H1 (cell line): ENCODE data around the gene MOGAT2. TPM values are rescaled to one million over a fixed set of nuclear protein-coding genes. Genes with fewer than 3 reads are reported as not detected.

Source experiments
- CTCF ChIA-PET: fragments of 300-600 bp; sonication (Branson Sonifier 250); formaldehyde crosslinking; loops from one replicate; lab custom pipeline; 2021; ENCODE audit not compliant: partially characterized antibody; lab: Charles Lee
- POLR2A ChIA-PET: fragments of 300-600 bp; sonication (Branson Sonifier 250); formaldehyde crosslinking; loops from one replicate; lab custom pipeline; 2021; ENCODE audit warnings: inconsistent platforms; ENCODE audit not compliant: partially characterized antibody; lab: Charles Lee
- DNase-seq, 2 experiments: peaks; one replicate each; pipeline versions ENCODE4 v3.0.0 to v3.0.0-alpha.2; 2010 to 2022; ENCODE audit warnings: low spot score in 2 of 2, low read depth in 1 of 2, mixed read lengths in 1 of 2
- FAIRE-seq: peaks from 2 replicates; lab custom pipeline; 2011; peaks lifted over from hg19 to GRCh38; lab: Jason Lieb, UNC
- H2AFZ ChIP-seq: 2 replicates; pipeline ENCODE4 v1.8.1; 2012; ENCODE audit warnings: low read length, inconsistent platforms
- H2AK5ac ChIP-seq: 2 replicates; pipeline ENCODE4 v1.6.1; 2013; ENCODE audit warnings: low read depth, low read length
- H2BK120ac ChIP-seq: replicated peaks from 2 replicates; pipeline ENCODE3; 2013; ENCODE audit warnings: low read depth, low read length, inconsistent platforms
- H2BK12ac ChIP-seq: 2 replicates; pipeline ENCODE4 v1.6.1; 2013; ENCODE audit warnings: low read depth, low read length
- H2BK15ac ChIP-seq: 2 replicates; pipeline ENCODE4 v1.6.1; 2013; ENCODE audit warnings: low read length
- H2BK20ac ChIP-seq: 2 replicates; pipeline ENCODE4 v1.6.1; 2013; ENCODE audit warnings: low read length
- H2BK5ac ChIP-seq: 2 replicates; pipeline ENCODE4 v1.6.1; 2013; ENCODE audit warnings: low read depth, low read length
- H3K14ac ChIP-seq: 2 replicates; pipeline ENCODE4 v1.6.1; 2013; ENCODE audit warnings: inconsistent platforms; ENCODE audit not compliant: insufficient read length
- H3K18ac ChIP-seq: 2 replicates; pipeline ENCODE4 v1.6.1; 2013; ENCODE audit warnings: low read length; ENCODE audit errors: extremely low read depth
- H3K23ac ChIP-seq: 2 replicates; pipeline ENCODE4 v1.6.1; 2013; ENCODE audit warnings: inconsistent platforms; ENCODE audit not compliant: insufficient read length
- H3K23me2 ChIP-seq: 2 replicates; pipeline ENCODE4 v1.6.1; 2013; ENCODE audit warnings: low read depth, low read length
- H3K27ac ChIP-seq: 2 replicates; pipeline ENCODE4 v1.6.1; 2011; ENCODE audit warnings: low read depth, low read length, inconsistent platforms
- H3K27me3 ChIP-seq, 4 experiments: replicated peaks in 1 of 4; 1 replicate in 1 of 4; 2 replicates in 3 of 4; pipeline versions ENCODE4 v1.6.1 to v1.8.1; 2011 to 2013; ENCODE audit warnings: low read length in 3 of 4, mild to moderate bottlenecking in 3 of 4, inconsistent platforms in 2 of 4, mixed read lengths in 2 of 4, moderate library complexity in 1 of 4; ENCODE audit not compliant: control insufficient read depth in 3 of 4, insufficient read depth in 3 of 4; ENCODE audit errors: extremely low read depth in 1 of 4
- H3K36me3 ChIP-seq, 4 experiments: 2 replicates each; pipeline versions ENCODE4 v1.6.1 to v1.8.1; 2011 to 2013; ENCODE audit warnings: mild to moderate bottlenecking in 4 of 4, low read length in 3 of 4, moderate library complexity in 2 of 4, control low read depth in 1 of 4, inconsistent platforms in 1 of 4; ENCODE audit not compliant: insufficient read depth in 4 of 4, control insufficient read depth in 2 of 4
- H3K4ac ChIP-seq: replicated peaks from 2 replicates; pipeline ENCODE3; 2013; ENCODE audit warnings: low read length, low read depth, mixed read lengths, inconsistent platforms; ENCODE audit not compliant: insufficient read length
- H3K4me1 ChIP-seq, 4 experiments: replicated peaks in 1 of 4; 1 replicate in 1 of 4; 2 replicates in 3 of 4; pipeline versions ENCODE4 v1.6.1 to v1.8.1; 2011 to 2013; ENCODE audit warnings: low read length in 3 of 4, inconsistent platforms in 2 of 4, mixed read lengths in 1 of 4; ENCODE audit not compliant: insufficient read depth in 4 of 4, control insufficient read depth in 3 of 4
- H3K4me2 ChIP-seq, 2 experiments: 2 replicates each; pipeline versions ENCODE4 v1.6.1 to v1.8.1; 2011 to 2013; ENCODE audit warnings: low read depth in 2 of 2, low read length in 2 of 2, control low read depth in 1 of 2, inconsistent platforms in 1 of 2, mild to moderate bottlenecking in 1 of 2; ENCODE audit not compliant: insufficient read depth in 1 of 2
- H3K4me3 ChIP-seq, 4 experiments: fragments of 200-600, 300-600 bp in 1 of 4; sonication (generic), shearing (Covaris generic), sonication (Bioruptor Twin) in 1 of 4; 2 replicates each; pipeline versions ENCODE4 v1.5.1 to v1.8.1; 2011 to 2016; ENCODE audit warnings: low read length in 4 of 4, low read depth in 3 of 4, control low read depth in 2 of 4, inconsistent platforms in 2 of 4, mild to moderate bottlenecking in 2 of 4, mixed read lengths in 1 of 4, moderate library complexity in 1 of 4; ENCODE audit not compliant: insufficient read depth in 2 of 4; ENCODE audit errors: extremely low read depth in 1 of 4
- H3K56ac ChIP-seq: replicated peaks from 2 replicates; pipeline ENCODE3; 2013; ENCODE audit warnings: low read depth, mild to moderate bottlenecking, mixed read lengths, low read length, inconsistent platforms; ENCODE audit not compliant: insufficient read length
- H3K79me1 ChIP-seq: 2 replicates; pipeline ENCODE4 v1.6.1; 2013; ENCODE audit warnings: low read depth, low read length, control low read depth
- H3K79me2 ChIP-seq, 2 experiments: 2 replicates each; pipeline versions ENCODE4 v1.6.1 to v1.8.1; 2012 to 2013; ENCODE audit warnings: low read length in 2 of 2, mild to moderate bottlenecking in 2 of 2, inconsistent platforms in 1 of 2; ENCODE audit not compliant: insufficient read depth in 2 of 2, control insufficient read depth in 1 of 2
- H3K9ac ChIP-seq, 4 experiments: replicated peaks in 1 of 4; 1 replicate in 1 of 4; 2 replicates in 3 of 4; pipeline versions ENCODE4 v1.6.1 to v1.8.1; 2011 to 2013; ENCODE audit warnings: low read depth in 3 of 4, low read length in 3 of 4, control low read depth in 2 of 4, mild to moderate bottlenecking in 2 of 4, moderate library complexity in 2 of 4, inconsistent platforms in 1 of 4; ENCODE audit errors: extremely low read depth in 1 of 4
- H3K9me3 ChIP-seq, 2 experiments: 2 replicates each; pipeline versions ENCODE4 v1.6.1 to v1.8.1; 2012 to 2013; ENCODE audit warnings: mild to moderate bottlenecking in 2 of 2, moderate library complexity in 2 of 2, control low read depth in 1 of 2, inconsistent platforms in 1 of 2, low read depth in 1 of 2, low read length in 1 of 2, mixed read lengths in 1 of 2; ENCODE audit not compliant: insufficient read depth in 2 of 2
- H4K20me1 ChIP-seq, 2 experiments: replicated peaks in 1 of 2; 2 replicates each; pipeline versions ENCODE3 to v1.8.1; 2011 to 2013; ENCODE audit warnings: inconsistent platforms in 2 of 2, low read length in 2 of 2, mild to moderate bottlenecking in 1 of 2; ENCODE audit not compliant: insufficient read depth in 2 of 2, control insufficient read depth in 1 of 2
- H4K5ac ChIP-seq: 2 replicates; pipeline ENCODE4 v1.6.1; 2013; ENCODE audit warnings: low read length, low read depth, mixed read lengths, inconsistent platforms; ENCODE audit not compliant: insufficient read length
- H4K8ac ChIP-seq: 2 replicates; pipeline ENCODE4 v1.8.0; 2013; ENCODE audit warnings: mild to moderate bottlenecking, moderate library complexity, low read length, inconsistent platforms; ENCODE audit not compliant: insufficient read depth; ENCODE audit errors: extremely low read depth
- H4K91ac ChIP-seq: replicated peaks from 2 replicates; pipeline ENCODE3; 2013; ENCODE audit warnings: low read length, mixed read lengths, inconsistent platforms; ENCODE audit not compliant: insufficient read length
- BCL11A ChIP-seq, 2 experiments: IDR thresholded peaks; one replicate each; pipeline ENCODE4 v1.6.1; 2011; ENCODE audit warnings: low read depth in 2 of 2, low read length in 2 of 2, mild to moderate bottlenecking in 2 of 2
- CBX8 ChIP-seq: fragments of 300-800, 300-1000 bp; sonication (generic); IDR thresholded peaks from 2 replicates; pipeline ENCODE4 v1.7.1; 2016; ENCODE audit warnings: low read depth, low read length, borderline replicate concordance
- CEBPB ChIP-seq: IDR thresholded peaks from 2 replicates; pipeline ENCODE4 v1.6.1; 2012; ENCODE audit warnings: low read depth, low read length
- CREB1 ChIP-seq: IDR thresholded peaks from 2 replicates; pipeline ENCODE4 v1.6.1; 2012; ENCODE audit warnings: inconsistent platforms
- CTBP2 ChIP-seq: IDR thresholded peaks from 2 replicates; pipeline ENCODE4 v1.7.0; 2011; ENCODE audit warnings: borderline replicate concordance, mild to moderate bottlenecking, moderate library complexity, mixed read lengths, low read length; ENCODE audit not compliant: insufficient read depth, insufficient read length
- CTCF ChIP-seq, 3 experiments: IDR thresholded peaks; 1 replicate in 2 of 3; 2 replicates in 1 of 3; pipeline versions ENCODE4 v1.5.1 to v1.6.1; 2011; ENCODE audit warnings: low read length in 3 of 3, mild to moderate bottlenecking in 3 of 3, inconsistent platforms in 2 of 3, low read depth in 1 of 3, moderate library complexity in 1 of 3; ENCODE audit not compliant: insufficient read depth in 1 of 3; ENCODE audit errors: control extremely low read depth in 1 of 3
- MAFK ChIP-seq: IDR thresholded peaks from 2 replicates; pipeline ENCODE4 v1.6.1; 2012; ENCODE audit warnings: low read depth, mild to moderate bottlenecking, improper control_type of control experiment, low read length
- MAX ChIP-seq: IDR thresholded peaks from 2 replicates; pipeline ENCODE4 v1.6.1; 2012; ENCODE audit warnings: inconsistent platforms
- NRF1 ChIP-seq: IDR thresholded peaks from 2 replicates; pipeline ENCODE4 v1.6.1; 2011; ENCODE audit warnings: mild to moderate bottlenecking, low read depth, low read length, improper control_type of control experiment
- POLR2A ChIP-seq, 2 experiments: IDR thresholded peaks; 1 replicate in 1 of 2; 2 replicates in 1 of 2; pipeline ENCODE4 v1.6.1; 2011; ENCODE audit warnings: low read depth in 2 of 2, low read length in 2 of 2, mild to moderate bottlenecking in 2 of 2; ENCODE audit errors: control extremely low read depth in 1 of 2
- RXRA ChIP-seq: IDR thresholded peaks from 2 replicates; pipeline ENCODE4 v1.6.1; 2011; ENCODE audit warnings: low read depth, mild to moderate bottlenecking, low read length, moderate library complexity; ENCODE audit not compliant: insufficient read depth
- SRF ChIP-seq: IDR thresholded peaks from 2 replicates; pipeline ENCODE4 v1.6.1; 2011; ENCODE audit warnings: mild to moderate bottlenecking, low read depth, low read length, moderate library complexity
- SUZ12 ChIP-seq: fragments of 200-600 bp; sonication (generic); IDR thresholded peaks from 2 replicates; pipeline ENCODE4 v1.6.1; 2012; ENCODE audit warnings: mild to moderate bottlenecking, inconsistent platforms, low read length, moderate library complexity, mixed read lengths
- TAF1 ChIP-seq: IDR thresholded peaks from 2 replicates; pipeline ENCODE4 v1.6.1; 2011; ENCODE audit warnings: mild to moderate bottlenecking, low read depth, low read length
- polyA plus RNA-seq, 7 experiments: library from polyadenylated mRNA; depleted of rRNA in 3 of 7; stranded (reverse) in 5 of 7; unstranded in 2 of 7; fragments of >200 nt in 5 of 7; fragments of 200-250 nt in 2 of 7; gene quantifications; 1 replicate in 5 of 7; 2 replicates in 1 of 7; 4 replicates in 1 of 7; pipeline versions ENCODE4 v1.2.1 to v1.2.3, GENCODE V29; 2011 to 2013; ENCODE audit warnings: missing spikeins in 2 of 7, mixed read lengths in 2 of 7
- total RNA-seq: library from RNA; stranded (reverse); fragmentation: NEBNext Ultra II Directional; extraction: Animal tissue kit (Norgen Biotek cat#: 25700); gene quantifications from 2 replicates; pipeline ENCODE4 v1.2.1, GENCODE V29; 2021

Gene MOGAT2
- total and polyA plus RNA-seq, 2 of the 8 experiments (the other 6 are each of a cell fraction or from before 2014, with no cell fraction given), result not detected

- H3K14ac ChIP-seq, result no peak overlapping the region
- POLR2A ChIA-PET, result no interaction called here
- no peak overlapping the region for H3K4ac ChIP-seq
- CTCF ChIA-PET, result no interaction called here
- no peaks in the 10 kb centered on the region for H3K79me1 ChIP-seq
- H3K18ac ChIP-seq, result no peak overlapping the region
- no peaks in the 10 kb centered on the region for H3K9me3 ChIP-seq
- H2BK20ac ChIP-seq, result no peak overlapping the region
- no peaks in the 10 kb centered on the region for H3K23me2 ChIP-seq
- FAIRE-seq (no peak), DNase-seq (no peak)
- no peaks in the 10 kb centered on the region for H3K36me3 ChIP-seq
- no peaks in the 10 kb centered on the region for H3K79me2 ChIP-seq
- H3K56ac ChIP-seq, result no peak overlapping the region
- H3K23ac ChIP-seq, result no peak overlapping the region
- H4K8ac ChIP-seq, result no peak overlapping the region
- 0 out of 7 replicates have a peak, but pooled peaks cover 0 to 3% (median 0%) of the 10 kb centered on the region in 4 experiments for H3K4me1 ChIP-seq
- H2AK5ac ChIP-seq, result no peak overlapping the region
- H2BK5ac ChIP-seq, result no peak overlapping the region
- no peak overlapping the region for H4K91ac ChIP-seq
- H2BK120ac ChIP-seq, result no peak overlapping the region
- no peak overlapping the region for H2BK15ac ChIP-seq
- H3K4me2 ChIP-seq, result no peak overlapping the region
- H3K9ac ChIP-seq, result no peak overlapping the region
- H2BK12ac ChIP-seq, result no peak overlapping the region
- H2AFZ ChIP-seq, result no peak overlapping the region
- H4K5ac ChIP-seq, result no peak overlapping the region
- no peak overlapping the region for H3K27ac ChIP-seq
- H3K27me3 ChIP-seq, result no peaks in the 10 kb centered on the region
- no peak overlapping the region for H3K4me3 ChIP-seq
- H4K20me1 ChIP-seq, result no peaks in the 10 kb centered on the region
- TF ChIP-seq BCL11A (IDR thresholded peaks at IDR 0.05; ENCODE audit: low read depth in 2 of 2, low read length in 2 of 2) (no peak), RXRA (no peak), SUZ12 (no peak), MAFK (no peak), CEBPB (no peak), CREB1 (no peak), TAF1 (no peak), NRF1 (no peak), MAX (no peak), POLR2A (IDR thresholded peaks at IDR 0.05; ENCODE audit: control extremely low read depth in 1 of 2, low read depth in 2 of 2, low read length in 2 of 2) (no peak), SRF (no peak), CTCF (IDR thresholded peaks at IDR 0.05; ENCODE audit: control extremely low read depth in 1 of 3, insufficient read depth in 1 of 3, low read depth in 1 of 3, low read length in 3 of 3) (no peak), CBX8 (no peak), CTBP2 (no peak)
Measured at GRCh38 chr11:75760243-75760642, 42.6 kb downstream of the MOGAT2 start.
